Measurements from ENCODE around the gene TRAF3IP3. TPM values are rescaled to one million over a fixed set of nuclear protein-coding genes. Genes with fewer than 3 reads are reported as not detected.

The TRAF3IP3 gene
- total RNA-seq, 1 experiment from 2014 or later, result not detected

DNA sequence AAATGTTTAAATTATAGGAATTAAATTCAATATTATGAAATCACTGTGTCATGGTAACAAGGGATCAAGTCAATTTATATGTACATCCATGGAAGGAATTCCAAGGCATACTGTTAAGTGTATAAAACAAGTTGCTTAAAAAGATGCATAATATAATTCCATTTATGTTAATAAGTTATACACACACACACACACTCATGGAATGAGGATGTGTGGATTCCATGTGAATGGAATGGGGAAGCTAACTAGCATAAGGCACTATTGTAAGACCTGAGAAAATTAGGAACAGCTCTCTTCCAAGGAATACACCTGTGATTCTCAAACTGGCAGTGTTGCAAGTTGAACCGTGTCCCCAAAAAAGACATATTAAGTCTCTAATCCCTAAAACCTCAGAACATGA is 17.6 kb upstream of the TRAF3IP3 start:
- Histone ChIP-seq H3K79me1 (ENCODE audit: insufficient read depth, low read depth, low read length, poor library complexity, severe bottlenecking) (no peaks in the 10 kb centered on the region), H4K91ac (ENCODE audit: insufficient read length, low read depth, low read length) (no peak overlapping the region), H3K9ac (ENCODE audit: extremely low read depth, insufficient read length, low read length) (no peak overlapping the region), H3K18ac (ENCODE audit: insufficient read length, low read depth, low read length) (no peak overlapping the region), H2BK12ac (ENCODE audit: insufficient read length, low read depth, low read length) (no peak overlapping the region), H3K23me2 (ENCODE audit: insufficient read length, low read depth, low read length, poor library complexity, severe bottlenecking) (no peaks in the 10 kb centered on the region), H2AK5ac (ENCODE audit: insufficient read length, low read length) (no peak overlapping the region), H4K8ac (replicated peaks; ENCODE audit: insufficient read length, low read depth, low read length) (no peak overlapping the region), H4K5ac (ENCODE audit: insufficient read length, low read depth, low read length) (no peak overlapping the region), H2BK120ac (ENCODE audit: low read depth, low read length, poor library complexity, severe bottlenecking) (no peak overlapping the region), H3K4me2 (ENCODE audit: insufficient read depth, insufficient read length, low read length) (no peak overlapping the region), H2BK20ac (ENCODE audit: low read depth, low read length, poor library complexity, severe bottlenecking) (no peak overlapping the region), H3K4me1 (ENCODE audit: insufficient read depth, low read length) (no peaks in the 10 kb centered on the region), H3K4ac (ENCODE audit: low read depth, low read length) (no peak overlapping the region), H2BK5ac (ENCODE audit: insufficient read length, low read length) (no peak overlapping the region), H2AFZ (ENCODE audit: low read length) (no peak overlapping the region), H4K20me1 (ENCODE audit: control insufficient read depth, insufficient read depth, insufficient read length) (no peaks in the 10 kb centered on the region), H3K27me3 (ENCODE audit: insufficient read depth, low read length) (no peaks in the 10 kb centered on the region; the same call in 1 of the 2 replicates), H3K23ac (ENCODE audit: insufficient read length, low read depth, low read length) (no peak overlapping the region), H3K79me2 (ENCODE audit: insufficient read depth, low read length) (no peaks in the 10 kb centered on the region), H2BK15ac (ENCODE audit: low read depth, low read length) (no peak overlapping the region), H3T11ph (ENCODE audit: low read length) (no peak overlapping the region), H3K9me3 (ENCODE audit: control insufficient read depth, low read depth, low read length) (no peaks in the 10 kb centered on the region), H3K56ac (ENCODE audit: insufficient read length, low read depth, low read length) (no peak overlapping the region), H3K27ac (ENCODE audit: insufficient read length, low read depth, low read length) (no peak overlapping the region), H3K14ac (ENCODE audit: insufficient read depth, low read length) (no peak overlapping the region)
- WGBS (ENCODE audit: extremely low coverage, insufficient read length, low lambda C conversion rate), result no CpG with 5 or more reads among the region's 1 CpG
- H3K27me3 Mint-ChIP-seq (ENCODE audit: low read depth), result peaks cover 38% of the 10 kb centered on the region
- H3K9me3 Mint-ChIP-seq, result no peaks in the 10 kb centered on the region
- no peaks in the 10 kb centered on the region for H3K36me3 Mint-ChIP-seq (ENCODE audit: insufficient read depth in 1 of 3, low read depth in 3 of 3)
- no peak overlapping the region for H3K27ac Mint-ChIP-seq
- TF ChIP-seq, protein P1, sequence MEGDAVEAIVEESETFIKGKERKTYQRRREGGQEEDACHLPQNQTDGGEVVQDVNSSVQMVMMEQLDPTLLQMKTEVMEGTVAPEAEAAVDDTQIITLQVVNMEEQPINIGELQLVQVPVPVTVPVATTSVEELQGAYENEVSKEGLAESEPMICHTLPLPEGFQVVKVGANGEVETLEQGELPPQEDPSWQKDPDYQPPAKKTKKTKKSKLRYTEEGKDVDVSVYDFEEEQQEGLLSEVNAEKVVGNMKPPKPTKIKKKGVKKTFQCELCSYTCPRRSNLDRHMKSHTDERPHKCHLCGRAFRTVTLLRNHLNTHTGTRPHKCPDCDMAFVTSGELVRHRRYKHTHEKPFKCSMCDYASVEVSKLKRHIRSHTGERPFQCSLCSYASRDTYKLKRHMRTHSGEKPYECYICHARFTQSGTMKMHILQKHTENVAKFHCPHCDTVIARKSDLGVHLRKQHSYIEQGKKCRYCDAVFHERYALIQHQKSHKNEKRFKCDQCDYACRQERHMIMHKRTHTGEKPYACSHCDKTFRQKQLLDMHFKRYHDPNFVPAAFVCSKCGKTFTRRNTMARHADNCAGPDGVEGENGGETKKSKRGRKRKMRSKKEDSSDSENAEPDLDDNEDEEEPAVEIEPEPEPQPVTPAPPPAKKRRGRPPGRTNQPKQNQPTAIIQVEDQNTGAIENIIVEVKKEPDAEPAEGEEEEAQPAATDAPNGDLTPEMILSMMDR (conservative IDR thresholded peaks at IDR 0.05), result no peak
- H3K4me3 Mint-ChIP-seq, result no peak overlapping the region
- DNase-seq, result no peak
- no peaks in the 10 kb centered on the region for H3K4me1 Mint-ChIP-seq
